ENCODE measurements around the gene TMEM168.

Gene TMEM168

GRCh38 chr7:112781558-112781957 lies 8.6 kb downstream of the TMEM168 start:
- H3K4me3 ChIP-seq (ENCODE audit: low read depth, low read length), result no peak overlapping the region
- DNase-seq (ENCODE audit: low read depth), result no peak
- TF ChIP-seq CTCF (IDR thresholded peaks at IDR 0.05; ENCODE audit: insufficient read depth, low read depth, low read length, missing control alignments), result no peak

- DNase-seq (ENCODE audit: low read depth), result no peak
- H3K4me3 ChIP-seq (ENCODE audit: low read depth, low read length), result no peak overlapping the region
- TF ChIP-seq CTCF (IDR thresholded peaks at IDR 0.05; ENCODE audit: insufficient read depth, low read depth, low read length, missing control alignments), result no peak
These were observed 9.1 kb downstream of the TMEM168 start for GRCh38 chr7:112781110-112781509.

GRCh38 chr7:112779667-112780066 lies 10.5 kb downstream of the TMEM168 start:
- no peak for TF ChIP-seq CTCF (IDR thresholded peaks at IDR 0.05; ENCODE audit: insufficient read depth, low read depth, low read length, missing control alignments)
- no peak for DNase-seq (ENCODE audit: low read depth)
- H3K4me3 ChIP-seq (ENCODE audit: low read depth, low read length), result no peak overlapping the region

- DNase-seq (ENCODE audit: low read depth), result no peak
- no peak for TF ChIP-seq CTCF (IDR thresholded peaks at IDR 0.05; ENCODE audit: insufficient read depth, low read depth, low read length, missing control alignments)
- no peak overlapping the region for H3K4me3 ChIP-seq (ENCODE audit: low read depth, low read length)
These were observed 12.8 kb downstream of the TMEM168 start for GRCh38 chr7:112777406-112777805.

- no peak for DNase-seq (ENCODE audit: low read depth)
- no peak for TF ChIP-seq CTCF (IDR thresholded peaks at IDR 0.05; ENCODE audit: insufficient read depth, low read depth, low read length, missing control alignments)
- no peak overlapping the region for H3K4me3 ChIP-seq (ENCODE audit: low read depth, low read length)
These were observed 19.0 kb downstream of the TMEM168 start for GRCh38 chr7:112771166-112771565.

GRCh38 chr7:112770051-112770450 lies 20.1 kb downstream of the TMEM168 start:
- DNase-seq (ENCODE audit: low read depth), result no peak
- no peak overlapping the region for H3K4me3 ChIP-seq (ENCODE audit: low read depth, low read length)
- TF ChIP-seq CTCF (IDR thresholded peaks at IDR 0.05; ENCODE audit: insufficient read depth, low read depth, low read length, missing control alignments), result no peak

GRCh38 chr7:112765105-112765504 lies 25.1 kb downstream of the TMEM168 start:
- no peak for DNase-seq (ENCODE audit: low read depth)
- TF ChIP-seq CTCF (IDR thresholded peaks at IDR 0.05; ENCODE audit: insufficient read depth, low read depth, low read length, missing control alignments), result no peak

More at GRCh38 chr7:112765105-112765504, 25.1 kb downstream of the TMEM168 start:
- no peak overlapping the region for H3K4me3 ChIP-seq (ENCODE audit: low read depth, low read length)
